GM12892 (cell line): ENCODE data around the gene PAX5.

ENCODE experiments used
- POLR2A ChIP-seq: IDR thresholded peaks from 2 replicates; pipeline ENCODE4 v1.6.1; 2011; ENCODE audit warnings: low read depth, low read length, control low read depth
- POLR2AphosphoS5 ChIP-seq: IDR thresholded peaks from 2 replicates; pipeline ENCODE4 v1.6.1; 2011; ENCODE audit warnings: low read depth, low read length, control low read depth
- TAF1 ChIP-seq: IDR thresholded peaks from 2 replicates; pipeline ENCODE4 v1.6.1; 2011; ENCODE audit warnings: low read depth, mild to moderate bottlenecking, control low read depth, low read length, borderline replicate concordance

GRCh38 chr9:37061768-37062167 lies 27.7 kb upstream of the PAX5 start:
- TF ChIP-seq POLR2A (no peak), POLR2AphosphoS5 (no peak), TAF1 (no peak)
